C4-2B (cell line): ENCODE measurements around the gene GPR158.
"Not testable (repeated sequence)": the region's sequence is repeated elsewhere in the genome, so short reads cannot be mapped to it uniquely, and the experiment has no call there.

Experiments
- H3K27ac ChIP-seq: fragments of 450-650 bp; 2 replicates; pipeline ENCODE4 v1.5.1; 2017
- ZFX ChIP-seq: fragments of 450-650 bp; IDR thresholded peaks from 2 replicates; pipeline ENCODE4 v1.6.1; 2017
- TF ChIP-seq, protein P1 (sequence below): fragments of 450-650 bp; conservative IDR thresholded peaks from 2 replicates; pipeline ENCODE4 v1.5.1; 2017; ENCODE audit warnings: mild to moderate bottlenecking

GPR158 gene

DNA sequence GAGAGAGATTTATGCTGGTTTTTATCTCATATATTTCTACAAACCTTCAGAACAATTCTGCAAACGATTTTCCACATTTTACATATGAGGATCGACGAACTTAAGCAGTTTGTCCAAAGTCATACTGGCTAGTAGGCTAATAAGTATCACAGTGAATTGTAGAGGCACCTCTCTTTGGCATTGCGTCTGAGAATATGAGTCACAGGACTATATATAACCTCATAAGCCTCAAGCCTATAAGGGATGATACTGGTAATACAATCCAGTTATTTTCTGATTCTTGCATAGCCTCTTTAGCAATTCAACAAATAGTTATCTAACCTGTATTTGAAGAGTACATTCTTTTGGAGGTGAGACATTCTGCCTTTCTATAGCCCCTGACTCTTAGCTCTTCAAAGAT lies 129.8 kb downstream of the GPR158 start:
- H3K27ac ChIP-seq = no peak overlapping the region

DNA sequence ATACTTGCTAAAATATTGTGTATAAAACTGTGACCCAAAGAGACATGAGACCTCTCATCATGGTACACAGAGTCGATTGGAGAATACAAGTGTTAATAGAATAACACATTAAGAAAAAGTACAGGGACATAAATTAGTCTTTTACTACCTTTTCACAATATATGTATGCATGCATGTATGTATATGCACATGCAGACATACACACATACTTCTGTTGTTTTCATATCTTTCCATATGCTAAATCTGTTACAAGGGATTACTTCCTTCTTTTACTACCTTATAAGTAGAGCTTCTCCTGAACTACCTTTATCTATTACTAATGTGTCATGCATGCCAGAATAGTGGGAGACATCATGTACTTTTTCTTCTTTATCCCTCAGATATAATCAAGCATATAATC lies 131.6 kb downstream of the GPR158 start:
- TF ChIP-seq, protein P1, sequence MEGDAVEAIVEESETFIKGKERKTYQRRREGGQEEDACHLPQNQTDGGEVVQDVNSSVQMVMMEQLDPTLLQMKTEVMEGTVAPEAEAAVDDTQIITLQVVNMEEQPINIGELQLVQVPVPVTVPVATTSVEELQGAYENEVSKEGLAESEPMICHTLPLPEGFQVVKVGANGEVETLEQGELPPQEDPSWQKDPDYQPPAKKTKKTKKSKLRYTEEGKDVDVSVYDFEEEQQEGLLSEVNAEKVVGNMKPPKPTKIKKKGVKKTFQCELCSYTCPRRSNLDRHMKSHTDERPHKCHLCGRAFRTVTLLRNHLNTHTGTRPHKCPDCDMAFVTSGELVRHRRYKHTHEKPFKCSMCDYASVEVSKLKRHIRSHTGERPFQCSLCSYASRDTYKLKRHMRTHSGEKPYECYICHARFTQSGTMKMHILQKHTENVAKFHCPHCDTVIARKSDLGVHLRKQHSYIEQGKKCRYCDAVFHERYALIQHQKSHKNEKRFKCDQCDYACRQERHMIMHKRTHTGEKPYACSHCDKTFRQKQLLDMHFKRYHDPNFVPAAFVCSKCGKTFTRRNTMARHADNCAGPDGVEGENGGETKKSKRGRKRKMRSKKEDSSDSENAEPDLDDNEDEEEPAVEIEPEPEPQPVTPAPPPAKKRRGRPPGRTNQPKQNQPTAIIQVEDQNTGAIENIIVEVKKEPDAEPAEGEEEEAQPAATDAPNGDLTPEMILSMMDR = no peak
- TF ChIP-seq ZFX = no peak
- no peak overlapping the region for H3K27ac ChIP-seq

More for the DNA sequence above, 129.8 kb downstream of the GPR158 start:
- no peak for TF ChIP-seq ZFX
- TF ChIP-seq, protein P1 = no peak

DNA sequence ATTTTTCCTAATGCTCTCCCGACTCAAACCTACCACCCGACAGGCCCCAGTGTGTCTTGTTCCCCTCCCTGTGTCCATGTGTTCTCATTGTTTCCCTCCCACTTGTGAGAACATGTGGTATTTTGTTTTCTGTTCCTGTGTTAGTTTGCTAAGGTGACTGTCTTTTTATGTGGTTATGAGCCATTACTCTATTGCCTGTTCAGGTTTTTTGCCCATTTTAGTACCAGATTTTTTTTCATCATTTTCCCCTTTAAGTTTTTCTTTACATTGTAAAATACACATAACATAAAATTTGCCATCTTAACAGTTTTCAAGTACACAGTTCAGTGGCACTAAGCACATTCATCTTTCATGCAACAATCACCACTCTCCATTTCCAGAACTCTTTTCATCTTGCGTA lies 133.5 kb downstream of the GPR158 start:
- TF ChIP-seq, protein P1 = no peak
- no peak for TF ChIP-seq ZFX
- H3K27ac ChIP-seq = no peak overlapping the region

DNA sequence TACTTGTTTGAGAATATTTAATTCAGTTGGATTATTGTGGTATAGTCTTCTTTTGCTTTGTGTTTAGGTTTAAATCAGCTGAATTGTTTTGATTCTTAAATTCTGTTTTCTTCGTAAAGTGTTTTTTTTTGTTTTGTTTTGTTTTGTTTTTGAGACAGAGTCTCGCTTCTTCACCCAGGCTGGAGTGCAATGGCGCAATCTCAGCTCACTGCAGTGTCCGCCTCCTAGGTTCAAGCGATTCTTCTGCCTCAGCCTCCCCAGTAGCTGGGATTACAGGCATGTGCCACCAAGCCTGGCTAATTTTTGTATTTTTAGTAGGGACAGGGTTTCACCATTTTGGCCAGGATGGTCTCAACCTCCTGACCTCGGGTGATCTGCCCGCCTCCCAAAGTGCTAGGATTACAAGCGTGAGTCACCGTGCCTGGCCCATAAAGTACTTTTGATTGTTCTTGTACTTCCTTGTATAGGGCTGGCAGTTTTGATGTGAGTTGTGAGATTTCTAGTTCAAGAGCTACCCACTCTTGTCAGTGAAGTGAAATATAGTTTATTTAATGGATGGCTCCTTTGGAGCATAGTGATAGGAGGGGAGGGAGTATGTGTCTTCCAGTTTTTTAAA lies 142.9 kb downstream of the GPR158 start:
- not testable (repeated sequence) for H3K27ac ChIP-seq

DNA sequence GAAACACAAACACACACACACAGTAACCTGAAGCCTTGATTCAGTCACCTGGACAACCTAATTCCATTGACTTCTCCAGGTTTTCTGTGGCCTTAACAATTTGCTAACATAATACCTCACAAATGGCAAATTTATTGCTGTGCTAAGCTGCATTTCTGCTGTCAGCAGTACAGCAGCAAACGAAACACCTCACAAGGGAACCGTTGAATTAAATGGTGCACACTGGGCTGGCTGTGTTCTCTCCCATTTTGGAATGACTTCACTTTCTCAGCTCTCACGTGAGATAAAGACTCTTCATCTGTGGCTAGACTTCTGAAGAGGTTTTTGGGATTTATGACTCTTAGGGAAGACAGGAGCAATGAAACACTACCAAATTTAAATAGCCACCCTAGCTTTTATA lies 152.5 kb downstream of the GPR158 start:
- TF ChIP-seq ZFX = no peak
- TF ChIP-seq, protein P1 = no peak
- H3K27ac ChIP-seq = no peak overlapping the region

DNA sequence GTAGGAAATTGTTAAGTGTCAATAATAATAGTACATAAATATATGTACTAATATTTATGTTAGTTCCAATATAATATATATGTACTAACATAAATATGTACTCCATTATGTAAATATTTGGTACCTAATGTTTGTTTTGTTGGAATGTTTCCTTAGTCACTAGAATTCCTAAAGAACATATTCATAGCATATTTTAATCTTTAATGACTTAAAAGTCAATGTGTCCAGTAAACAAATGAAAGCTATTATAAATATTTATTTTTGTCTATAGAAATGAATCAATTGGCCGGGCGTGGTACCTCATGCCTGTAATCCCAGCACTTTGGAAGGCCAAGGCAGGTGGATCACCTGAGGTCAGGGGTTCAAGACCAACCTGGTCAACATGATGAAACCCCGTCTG lies 153.6 kb downstream of the GPR158 start:
- H3K27ac ChIP-seq = peak overlapping the region; percentile 15; the same call in 1 of the 2 replicates
- TF ChIP-seq, protein P1 = no peak
- no peak for TF ChIP-seq ZFX

DNA sequence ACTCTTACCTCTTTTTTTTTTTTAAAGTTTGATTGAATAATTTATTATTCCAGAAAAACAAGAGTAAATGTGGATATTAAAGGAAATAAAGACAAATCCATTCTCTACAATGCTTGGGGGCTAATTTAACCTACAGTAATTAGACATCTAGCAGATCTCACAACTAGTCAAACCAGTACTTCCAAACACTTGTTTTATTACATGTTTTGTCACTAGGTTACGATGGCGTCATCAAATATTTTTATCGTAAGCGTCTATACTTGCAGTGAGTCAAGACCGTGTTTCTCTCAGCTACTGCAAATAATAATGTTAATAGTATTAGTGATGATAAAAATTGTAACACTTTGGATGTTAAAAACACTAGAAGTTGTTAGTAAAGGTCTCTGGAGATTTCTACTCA lies 154.8 kb downstream of the GPR158 start:
- H3K27ac ChIP-seq = not testable (repeated sequence)

DNA sequence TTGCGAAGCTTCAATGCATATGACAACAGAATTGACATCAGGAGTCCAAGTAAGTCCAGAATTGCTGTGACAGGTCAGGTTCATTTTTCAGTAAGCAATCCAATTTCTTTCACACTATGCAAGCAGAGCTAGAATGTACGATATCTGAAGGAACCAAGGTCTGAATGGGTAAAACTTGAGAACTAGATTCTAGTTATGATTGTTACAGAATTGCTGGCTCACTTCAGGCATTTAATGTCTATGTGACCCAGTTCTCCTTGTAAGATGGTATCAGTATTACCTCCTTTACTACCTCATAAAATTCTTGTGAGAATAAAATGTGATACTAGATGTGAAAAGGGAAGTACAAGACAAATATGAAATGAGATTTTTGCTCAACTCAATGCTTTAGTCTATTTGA lies 159.6 kb downstream of the GPR158 start:
- TF ChIP-seq, protein P1 = no peak
- TF ChIP-seq ZFX = no peak
- no peak overlapping the region for H3K27ac ChIP-seq
